GM20431 (cell line): ENCODE measurements around the gene TNFRSF1A.
"Not testable (repeated sequence)": the region's sequence is repeated elsewhere in the genome, so short reads cannot be mapped to it uniquely, and the experiment has no call there.

ENCODE experiments used
- in situ Hi-C: fragments of 300-500 bp; cut with MseI, MboI; formaldehyde crosslinking; loops from one replicate; pipeline ENCODE4 v1.15.0; 2020; ENCODE audit warnings: low sequenced_read_pairs; ENCODE audit not compliant: unreplicated experiment

TNFRSF1A gene

GRCh38 chr12:6360578-6361490 lies 19.0 kb upstream of the TNFRSF1A start:
- in situ Hi-C loops = no loop called here

- in situ Hi-C loops = no loop called here
These were observed 18.2 kb upstream of the TNFRSF1A start for GRCh38 chr12:6360080-6360571.

- in situ Hi-C loops = no loop called here
These were observed 17.0 kb upstream of the TNFRSF1A start for GRCh38 chr12:6358881-6359280.

GRCh38 chr12:6356374-6356820 lies 14.5 kb upstream of the TNFRSF1A start:
- in situ Hi-C loops = no loop called here

- in situ Hi-C loops = no loop called here
These were observed 13.9 kb upstream of the TNFRSF1A start for GRCh38 chr12:6355491-6356373.

- in situ Hi-C loops = no loop called here
These were observed 12.9 kb upstream of the TNFRSF1A start for GRCh38 chr12:6354495-6355393.

- in situ Hi-C loops = no loop called here
These were observed 10.6 kb upstream of the TNFRSF1A start for GRCh38 chr12:6352193-6353173.

GRCh38 chr12:6351622-6352021 lies 9.7 kb upstream of the TNFRSF1A start:
- in situ Hi-C loops = no loop called here

- in situ Hi-C loops = no loop called here
These were observed 5.8 kb upstream of the TNFRSF1A start for GRCh38 chr12:6347367-6348338.

- in situ Hi-C loops = no loop called here
These were observed 5.1 kb upstream of the TNFRSF1A start for GRCh38 chr12:6346942-6347341.

- in situ Hi-C loops = no loop called here
These were observed 4.5 kb upstream of the TNFRSF1A start for GRCh38 chr12:6346235-6346832.

GRCh38 chr12:6345319-6346091 lies 3.6 kb upstream of the TNFRSF1A start:
- in situ Hi-C loops = no loop called here

- in situ Hi-C loops = not testable (repeated sequence)
These were observed 2.3 kb upstream of the TNFRSF1A start for GRCh38 chr12:6344101-6344660.

- in situ Hi-C loops = no loop called here
These were observed 1.6 kb upstream of the TNFRSF1A start for GRCh38 chr12:6343518-6343917.

- in situ Hi-C loops = no loop called here
These were observed 439 bp upstream of the TNFRSF1A start for GRCh38 chr12:6342140-6342889.
